Measurements from ENCODE around the gene CARD19.

Gene CARD19, protein sequence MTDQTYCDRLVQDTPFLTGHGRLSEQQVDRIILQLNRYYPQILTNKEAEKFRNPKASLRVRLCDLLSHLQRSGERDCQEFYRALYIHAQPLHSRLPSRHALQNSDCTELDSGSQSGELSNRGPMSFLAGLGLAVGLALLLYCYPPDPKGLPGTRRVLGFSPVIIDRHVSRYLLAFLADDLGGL

DNA sequence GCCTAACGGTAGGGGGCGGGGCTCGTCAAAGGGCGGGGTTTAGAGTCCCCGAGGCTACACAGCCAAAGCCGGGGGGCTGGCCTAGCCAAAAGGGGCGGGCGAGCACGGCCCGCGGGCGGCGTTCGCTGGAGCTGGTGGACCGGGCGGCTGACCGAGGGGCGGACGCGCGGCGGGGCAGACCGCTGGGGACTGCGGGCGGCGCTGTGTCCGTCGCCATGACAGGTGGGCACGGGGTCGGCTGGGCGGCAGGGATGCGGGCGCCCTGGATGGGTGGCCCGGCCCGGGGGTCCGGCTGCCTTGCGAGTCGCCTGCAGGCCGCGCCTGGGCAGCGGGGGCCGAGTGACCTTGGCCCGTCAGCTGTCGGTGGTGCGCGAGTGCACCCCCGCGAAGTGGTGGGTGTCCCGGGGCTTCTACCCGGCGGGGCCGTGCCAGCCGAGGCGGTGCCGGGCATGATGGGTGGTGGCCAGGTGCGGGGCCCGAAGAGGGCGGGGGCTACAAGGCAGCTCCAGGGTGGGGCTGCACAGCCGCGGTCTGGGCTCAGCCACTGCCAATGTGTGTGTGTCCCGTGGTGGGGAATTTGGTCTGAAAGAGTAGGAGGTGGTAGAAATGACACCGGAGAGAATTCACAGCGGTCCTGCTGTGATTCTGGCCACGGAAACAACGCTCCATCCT lies at the start of gene CARD19:
TSS of gene CARD19 (plus strand) at position 87 of the 672 bp plus-strand sequence. CDS start at position 216, 129 bp downstream.
- in situ Hi-C loops (cut with MboI; ENCODE audit: low sequenced_read_pairs) = no loop called here

- in situ Hi-C loops (cut with MboI; ENCODE audit: low sequenced_read_pairs) = no loop called here
Observed at GRCh38 chr9:93048566-93049448, 47.2 kb upstream of the CARD19 start.

DNA sequence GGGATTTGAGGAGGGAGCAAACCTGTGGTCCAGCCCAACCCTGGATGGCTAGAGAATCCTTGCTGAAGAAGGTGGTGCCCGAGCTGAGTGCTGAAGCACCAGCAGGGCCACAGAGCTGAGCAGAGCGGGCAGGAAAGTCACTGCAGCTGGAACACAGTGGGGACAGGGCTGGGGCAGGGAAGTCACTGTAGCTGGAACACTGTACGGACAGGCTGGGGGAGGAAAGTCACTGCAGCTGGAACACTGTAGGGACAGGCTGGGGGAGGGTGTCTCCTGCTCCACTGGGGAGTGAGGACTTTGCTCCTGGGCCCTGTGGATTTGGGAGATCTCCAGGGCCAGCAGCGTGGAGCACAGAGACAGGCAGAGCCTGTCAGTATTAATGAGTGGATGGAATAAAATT lies 46.5 kb upstream of the CARD19 start:
- in situ Hi-C loops (cut with MboI; ENCODE audit: low sequenced_read_pairs) = no loop called here

DNA sequence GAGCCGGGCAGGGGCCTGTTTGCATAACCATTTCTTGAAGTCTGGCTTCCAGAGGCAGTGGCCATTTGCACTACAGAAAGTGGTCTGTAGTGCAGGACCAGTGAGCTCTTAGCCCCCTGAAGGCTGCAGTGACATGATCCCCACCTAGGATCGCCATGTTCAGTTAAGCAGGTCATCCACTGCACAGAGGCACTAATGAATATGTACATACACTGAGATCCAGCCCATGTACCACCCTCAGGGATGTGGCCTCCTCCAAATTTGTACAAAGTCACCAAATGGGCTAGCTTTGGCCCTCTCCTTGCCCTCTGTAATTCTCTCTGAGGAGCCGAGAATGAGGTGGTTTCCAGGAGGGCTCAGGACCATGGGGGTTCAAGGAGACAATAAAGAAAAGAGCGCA lies 45.8 kb upstream of the CARD19 start:
- in situ Hi-C loops (cut with MboI; ENCODE audit: low sequenced_read_pairs) = no loop called here

GRCh38 chr9:93051680-93052089 lies 44.3 kb upstream of the CARD19 start:
- in situ Hi-C loops (cut with MboI; ENCODE audit: low sequenced_read_pairs) = no loop called here

DNA sequence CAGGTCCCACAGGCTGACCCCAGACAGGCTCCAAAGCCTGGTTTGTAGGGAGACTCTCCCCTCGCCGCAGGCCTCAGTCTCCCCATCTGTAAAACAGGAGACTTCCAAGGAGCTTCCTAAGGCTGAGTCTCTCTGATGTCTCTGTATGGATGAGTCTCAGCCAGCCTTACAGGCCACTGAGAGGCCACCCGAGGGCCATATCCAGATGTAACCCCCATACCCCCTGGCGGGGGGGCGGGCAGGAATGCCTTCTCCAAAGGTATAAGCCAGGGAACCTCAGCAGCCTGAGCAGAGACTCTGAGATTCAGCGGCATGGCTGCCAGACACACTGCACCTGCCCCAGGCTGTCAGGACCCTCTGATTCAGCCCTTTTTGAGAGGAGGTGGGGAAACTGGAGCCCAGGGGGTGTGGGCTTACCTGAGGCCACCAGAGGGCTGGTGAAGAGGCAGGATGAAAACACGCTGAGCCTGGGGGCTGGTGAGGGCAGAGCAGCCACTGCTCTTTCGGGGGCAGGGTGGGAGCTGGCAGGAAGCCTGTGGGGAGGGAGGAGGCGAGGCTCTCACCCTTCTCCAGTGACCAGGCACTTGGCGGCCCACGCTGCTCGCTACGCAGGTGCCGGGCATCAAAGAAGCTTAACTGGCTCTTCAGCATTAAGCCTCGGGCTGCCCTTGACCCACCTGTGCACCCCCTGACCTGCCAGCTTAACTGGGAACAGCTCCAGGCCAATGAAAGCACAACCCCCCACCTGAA lies 43.1 kb upstream of the CARD19 start:
- in situ Hi-C loops (cut with MboI; ENCODE audit: low sequenced_read_pairs) = no loop called here

DNA sequence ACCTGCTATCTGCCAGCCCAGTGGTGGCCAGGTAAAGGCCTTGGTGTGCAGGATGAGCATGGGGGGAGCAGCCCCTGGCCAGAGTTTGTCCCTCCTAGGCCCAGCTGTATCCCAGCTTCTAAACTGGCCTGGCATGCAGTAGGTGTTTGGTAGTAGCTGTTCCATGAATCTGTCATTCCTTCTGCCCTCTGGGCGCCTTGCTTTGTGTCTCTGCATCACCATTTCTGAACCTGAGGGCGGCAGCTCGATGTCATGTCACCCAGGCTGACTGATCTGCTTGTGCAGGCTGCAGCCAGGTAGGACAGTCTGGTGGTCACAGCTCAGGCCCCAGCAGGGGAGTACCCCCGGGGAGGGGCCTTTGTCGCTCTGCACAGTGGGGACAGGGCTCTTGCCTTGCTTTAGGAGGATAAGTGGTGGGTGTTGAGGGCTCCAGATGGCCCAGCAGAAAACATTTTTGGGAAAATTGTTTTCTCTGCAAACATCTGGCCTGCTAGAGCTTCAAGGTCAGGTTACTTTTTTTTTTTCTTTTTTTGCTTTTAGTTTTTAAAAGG lies 42.2 kb upstream of the CARD19 start:
- in situ Hi-C loops (cut with MboI; ENCODE audit: low sequenced_read_pairs) = no loop called here

DNA sequence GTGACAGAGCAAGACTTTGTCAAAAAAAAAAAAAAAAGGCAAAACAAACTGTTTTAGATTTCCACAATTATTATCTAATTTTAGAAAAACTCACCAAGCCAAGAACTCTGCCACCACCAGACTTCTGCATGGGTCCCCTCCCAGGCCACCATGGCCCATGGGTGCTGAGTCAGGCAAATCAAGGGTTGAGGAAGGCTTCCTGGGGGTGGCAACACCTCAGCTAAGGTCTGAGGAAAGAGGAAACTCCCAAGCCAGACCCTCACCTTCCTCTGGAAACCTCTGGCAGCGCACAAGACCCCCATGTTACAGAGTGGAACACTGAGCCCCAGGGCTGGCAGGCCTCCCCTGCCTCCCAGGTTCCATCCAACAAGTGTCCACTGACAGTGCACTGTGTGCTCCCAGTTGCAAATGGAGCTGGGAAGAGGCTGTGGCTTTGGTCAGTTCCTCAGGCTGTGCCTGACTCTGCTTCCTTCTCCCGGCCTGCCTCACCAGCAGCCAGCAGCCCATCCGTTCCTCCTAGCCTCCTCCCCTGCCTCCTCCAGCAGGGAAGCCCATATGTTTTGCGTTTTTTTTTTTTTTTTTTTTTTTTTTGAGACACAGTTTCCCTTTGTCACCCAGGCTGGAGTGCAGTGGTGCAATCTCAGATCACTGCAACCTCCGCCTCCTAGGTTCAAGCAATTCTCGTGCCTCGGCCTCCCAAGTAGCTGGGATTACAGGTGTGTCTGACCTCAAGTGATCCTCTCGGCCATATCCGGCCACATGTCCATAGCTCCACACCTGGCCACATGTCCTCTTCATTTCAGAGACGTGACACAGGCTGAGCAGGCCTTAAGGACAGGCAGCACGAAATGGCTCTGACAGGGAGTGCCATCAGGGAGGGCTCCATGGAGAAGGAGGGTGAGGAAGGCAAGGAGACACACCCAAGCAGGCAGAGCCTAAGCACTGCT lies 41.0 kb upstream of the CARD19 start:
- in situ Hi-C loops (cut with MboI; ENCODE audit: low sequenced_read_pairs) = no loop called here

- in situ Hi-C loops (cut with MboI; ENCODE audit: low sequenced_read_pairs) = no loop called here
Observed at GRCh38 chr9:93057042-93057702, 38.8 kb upstream of the CARD19 start.

- in situ Hi-C loops (cut with MboI; ENCODE audit: low sequenced_read_pairs) = no loop called here
Observed at GRCh38 chr9:93057703-93058354, 38.2 kb upstream of the CARD19 start.

DNA sequence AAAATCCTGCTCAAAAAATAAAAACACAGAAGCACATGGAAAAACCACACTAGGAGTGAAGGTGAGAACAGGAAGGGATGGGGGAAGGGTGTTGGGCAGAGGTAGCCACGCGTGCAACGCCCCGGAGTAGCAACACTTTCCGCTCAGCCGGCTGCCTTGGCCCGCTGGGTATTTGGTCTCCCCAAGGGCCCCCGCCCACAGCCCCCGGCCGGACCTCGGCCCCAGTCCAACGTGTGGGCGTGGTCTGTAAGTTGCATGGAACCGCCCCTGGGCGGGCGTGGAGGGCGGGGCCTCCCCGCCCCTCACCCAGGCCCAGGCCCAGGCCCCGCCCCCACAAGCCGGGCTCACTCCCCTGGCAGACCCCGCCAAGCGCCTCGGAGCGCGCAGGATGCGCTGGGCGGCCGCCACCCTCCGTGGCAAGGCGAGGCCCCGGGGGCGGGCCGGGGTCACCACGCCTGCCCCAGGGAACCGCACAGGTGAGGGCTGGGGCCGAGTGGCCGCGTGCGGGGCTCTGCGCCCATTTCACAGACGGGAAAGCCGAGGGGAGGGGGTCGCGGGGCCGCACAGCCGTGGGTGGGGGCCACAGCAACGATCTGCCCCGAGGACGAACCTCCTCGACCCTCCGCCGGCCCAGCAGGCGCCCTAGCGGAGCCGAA lies 37.5 kb upstream of the CARD19 start, which contains the start of gene SUSD3:
TSS of gene SUSD3 (plus strand) at position 347 of the 656 bp plus-strand sequence. CDS start at position 389, 42 bp downstream.
- in situ Hi-C loops (cut with MboI; ENCODE audit: low sequenced_read_pairs) = no loop called here

DNA sequence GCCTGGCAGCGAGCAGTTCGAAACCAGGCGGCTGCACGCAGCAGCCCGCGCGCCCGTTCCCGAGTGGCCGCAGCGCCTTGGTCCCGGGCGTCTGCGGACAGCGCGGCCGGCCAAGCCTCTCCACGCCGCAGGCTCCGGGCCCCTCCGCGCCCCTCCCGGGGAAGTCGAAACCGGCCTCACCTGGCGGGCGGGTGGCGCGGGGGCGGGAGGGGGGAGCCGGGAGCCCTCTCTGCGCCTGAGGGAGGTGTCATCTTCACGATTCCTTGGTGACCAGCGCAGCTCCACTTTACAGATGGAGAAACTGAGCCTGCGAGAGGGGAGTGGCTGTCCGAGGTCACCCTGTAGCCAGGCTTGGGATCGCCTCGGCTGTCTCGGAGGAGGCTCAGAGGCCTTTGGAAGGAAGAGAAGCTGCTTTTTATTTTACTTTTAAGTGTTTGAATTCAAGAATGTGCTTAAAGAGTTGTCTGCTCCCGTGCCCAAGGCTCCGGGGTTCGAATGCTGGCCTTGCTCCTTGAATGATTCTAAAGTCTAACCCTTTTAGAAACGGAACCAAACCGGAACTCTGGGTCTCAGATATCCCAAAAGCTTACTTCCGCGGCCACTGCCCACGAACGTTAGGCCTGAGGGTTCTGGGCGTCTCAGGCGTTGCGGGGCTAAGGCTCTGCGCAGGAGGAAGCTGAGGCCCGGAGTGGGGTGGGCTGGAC lies 36.9 kb upstream of the CARD19 start:
- in situ Hi-C loops (cut with MboI; ENCODE audit: low sequenced_read_pairs) = no loop called here

- in situ Hi-C loops (cut with MboI; ENCODE audit: low sequenced_read_pairs) = no loop called here
Observed at GRCh38 chr9:93059715-93060578, 36.1 kb upstream of the CARD19 start.

- in situ Hi-C loops (cut with MboI; ENCODE audit: low sequenced_read_pairs) = no loop called here
Observed at GRCh38 chr9:93060746-93061259, 35.2 kb upstream of the CARD19 start.

DNA sequence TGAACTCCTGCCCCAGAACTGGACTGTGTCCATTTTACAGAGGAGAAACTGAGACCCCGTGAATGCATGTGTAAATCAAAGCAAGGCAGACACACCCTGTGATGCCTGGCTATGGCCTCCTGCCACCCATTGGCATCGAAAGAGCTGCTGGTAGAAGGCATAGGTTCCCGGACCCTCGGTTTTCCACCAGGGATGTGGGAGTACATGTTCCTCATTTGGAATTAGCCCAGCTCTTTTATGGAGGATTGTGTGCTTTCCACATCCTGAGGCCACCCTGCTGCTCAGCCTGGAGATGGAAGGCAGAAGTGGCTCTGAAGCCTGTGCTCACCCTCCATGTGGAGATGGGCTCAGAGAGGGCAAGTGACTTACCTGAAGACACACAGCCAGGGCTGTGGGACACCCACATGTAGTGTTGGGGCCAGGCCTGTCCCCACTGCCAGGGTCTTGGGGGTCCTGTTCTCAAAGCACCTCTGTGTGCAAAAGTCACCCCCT lies 34.7 kb upstream of the CARD19 start:
- in situ Hi-C loops (cut with MboI; ENCODE audit: low sequenced_read_pairs) = no loop called here
